Liver (tissue), 3 donors: ENCODE data around the gene ATXN10.

Experiments used
- ATF3 ChIP-seq: IDR thresholded peaks from 2 replicates; pipeline ENCODE4 v1.6.1; 2016; ENCODE audit warnings: antibody characterized with exemption
- CTCF ChIP-seq: fragments of 150-350 bp; IDR thresholded peaks from 2 replicates; pipeline ENCODE4 v1.5.1; 2017; ENCODE audit warnings: improper control_type of control experiment, low read depth, low read length; ENCODE audit not compliant: missing input control
- EGR1 ChIP-seq, 2 donors: IDR thresholded peaks; 2 replicates each; pipeline ENCODE4 v1.6.1; 2016 to 2018; ENCODE audit warnings: antibody characterized with exemption in 2 of 2, low read depth in 2 of 2
- GABPA ChIP-seq, 2 donors: IDR thresholded peaks in 1 of 2; conservative IDR thresholded peaks in 1 of 2; 2 replicates each; pipeline ENCODE4 v1.6.1; 2016; ENCODE audit warnings: antibody characterized with exemption in 2 of 2, mild to moderate bottlenecking in 1 of 2, moderate library complexity in 1 of 2
- JUND ChIP-seq, 2 donors: IDR thresholded peaks; 2 replicates each; pipeline ENCODE4 v1.6.1; 2016; ENCODE audit warnings: antibody characterized with exemption in 2 of 2
- MAX ChIP-seq: IDR thresholded peaks from 2 replicates; pipeline ENCODE4 v1.6.1; 2016; ENCODE audit warnings: antibody characterized with exemption
- REST ChIP-seq: IDR thresholded peaks from 2 replicates; pipeline ENCODE4 v1.6.1; 2016; ENCODE audit warnings: antibody characterized with exemption, mild to moderate bottlenecking
- ZBTB33 ChIP-seq: IDR thresholded peaks from 2 replicates; pipeline ENCODE4 v1.6.1; 2016; ENCODE audit warnings: antibody characterized with exemption
- donor health status: healthy.
- donor health status: healthy.

GRCh38 chr22:45826520-45826919 is 154.9 kb downstream of the ATXN10 start:
- TF ChIP-seq CTCF (no peak), MAX (no peak), JUND (IDR thresholded peaks at IDR 0.05) (no peak), ZBTB33 (no peak), GABPA (IDR thresholded peaks at IDR 0.05 in 1 of 2, conservative IDR thresholded peaks at IDR 0.05 in 1 of 2) (no peak), REST (no peak), ATF3 (no peak), EGR1 (IDR thresholded peaks at IDR 0.05; ENCODE audit: low read depth in 2 of 2) (no peak)
